Tibial nerve (tissue), 4 donors: ENCODE measurements around the gene CCNY.
A peak's percentile ranks its signal among the peaks of the same experiment; 100 is the strongest.

Experiments
- CTCF ChIP-seq, 5 experiments: fragments of 200-600 bp in 3 of 5; fragments of 450-650 bp in 2 of 5; sonication (generic) in 3 of 5; IDR thresholded peaks; one replicate each; pipeline ENCODE4 v1.5.1; 2016 to 2019; ENCODE audit warnings: antibody characterized with exemption in 5 of 5, mild to moderate bottlenecking in 3 of 5, moderate library complexity in 2 of 5
- EP300 ChIP-seq, 2 donors: sonication (generic); formaldehyde crosslinking; IDR thresholded peaks; one replicate each; pipeline ENCODE4 v1.6.1; 2017; ENCODE audit warnings: antibody characterized with exemption in 2 of 2, mild to moderate bottlenecking in 1 of 2
- POLR2A ChIP-seq, 2 donors: fragments of 450-650 bp; IDR thresholded peaks; one replicate each; pipeline ENCODE4 v1.6.1; 2017; ENCODE audit warnings: antibody characterized with exemption in 2 of 2, mild to moderate bottlenecking in 2 of 2, moderate library complexity in 2 of 2

GRCh38 chr10:35453855-35454532, 117.7 kb downstream of the CCNY start:
- no peak for TF ChIP-seq POLR2A (IDR thresholded peaks at IDR 0.05)
- no peak for TF ChIP-seq CTCF (IDR thresholded peaks at IDR 0.05)
- peak in 1 of 2 donors; percentile 71 for TF ChIP-seq EP300 (IDR thresholded peaks at IDR 0.05)
